H1 (cell line): ENCODE measurements around the gene SIGLEC7. TPM values are rescaled to one million over a fixed set of nuclear protein-coding genes. Genes with fewer than 3 reads are reported as not detected.

Experiments used
- CTCF ChIA-PET: fragments of 300-600 bp; sonication (Branson Sonifier 250); formaldehyde crosslinking; loops from one replicate; lab custom pipeline; 2021; ENCODE audit not compliant: partially characterized antibody; lab: Charles Lee
- POLR2A ChIA-PET: fragments of 300-600 bp; sonication (Branson Sonifier 250); formaldehyde crosslinking; loops from one replicate; lab custom pipeline; 2021; ENCODE audit warnings: inconsistent platforms; ENCODE audit not compliant: partially characterized antibody; lab: Charles Lee
- DNase-seq, 2 experiments: peaks; one replicate each; pipeline versions ENCODE4 v3.0.0 to v3.0.0-alpha.2; 2010 to 2022; ENCODE audit warnings: low spot score in 2 of 2, low read depth in 1 of 2, mixed read lengths in 1 of 2
- FAIRE-seq: peaks from 2 replicates; lab custom pipeline; 2011; peaks lifted over from hg19 to GRCh38; lab: Jason Lieb, UNC
- H2AFZ ChIP-seq: 2 replicates; pipeline ENCODE4 v1.8.1; 2012; ENCODE audit warnings: low read length, inconsistent platforms
- H2AK5ac ChIP-seq: 2 replicates; pipeline ENCODE4 v1.6.1; 2013; ENCODE audit warnings: low read depth, low read length
- H2BK120ac ChIP-seq: replicated peaks from 2 replicates; pipeline ENCODE3; 2013; ENCODE audit warnings: low read depth, low read length, inconsistent platforms
- H2BK12ac ChIP-seq: 2 replicates; pipeline ENCODE4 v1.6.1; 2013; ENCODE audit warnings: low read depth, low read length
- H2BK15ac ChIP-seq: 2 replicates; pipeline ENCODE4 v1.6.1; 2013; ENCODE audit warnings: low read length
- H2BK20ac ChIP-seq: 2 replicates; pipeline ENCODE4 v1.6.1; 2013; ENCODE audit warnings: low read length
- H2BK5ac ChIP-seq: 2 replicates; pipeline ENCODE4 v1.6.1; 2013; ENCODE audit warnings: low read depth, low read length
- H3K14ac ChIP-seq: 2 replicates; pipeline ENCODE4 v1.6.1; 2013; ENCODE audit warnings: inconsistent platforms; ENCODE audit not compliant: insufficient read length
- H3K18ac ChIP-seq: 2 replicates; pipeline ENCODE4 v1.6.1; 2013; ENCODE audit warnings: low read length; ENCODE audit errors: extremely low read depth
- H3K23ac ChIP-seq: 2 replicates; pipeline ENCODE4 v1.6.1; 2013; ENCODE audit warnings: inconsistent platforms; ENCODE audit not compliant: insufficient read length
- H3K23me2 ChIP-seq: 2 replicates; pipeline ENCODE4 v1.6.1; 2013; ENCODE audit warnings: low read depth, low read length
- H3K27ac ChIP-seq: 2 replicates; pipeline ENCODE4 v1.6.1; 2011; ENCODE audit warnings: low read depth, low read length, inconsistent platforms
- H3K27me3 ChIP-seq, 4 experiments: replicated peaks in 1 of 4; 1 replicate in 1 of 4; 2 replicates in 3 of 4; pipeline versions ENCODE4 v1.6.1 to v1.8.1; 2011 to 2013; ENCODE audit warnings: low read length in 3 of 4, mild to moderate bottlenecking in 3 of 4, inconsistent platforms in 2 of 4, mixed read lengths in 2 of 4, moderate library complexity in 1 of 4; ENCODE audit not compliant: control insufficient read depth in 3 of 4, insufficient read depth in 3 of 4; ENCODE audit errors: extremely low read depth in 1 of 4
- H3K36me3 ChIP-seq, 4 experiments: 2 replicates each; pipeline versions ENCODE4 v1.6.1 to v1.8.1; 2011 to 2013; ENCODE audit warnings: mild to moderate bottlenecking in 4 of 4, low read length in 3 of 4, moderate library complexity in 2 of 4, control low read depth in 1 of 4, inconsistent platforms in 1 of 4; ENCODE audit not compliant: insufficient read depth in 4 of 4, control insufficient read depth in 2 of 4
- H3K4ac ChIP-seq: replicated peaks from 2 replicates; pipeline ENCODE3; 2013; ENCODE audit warnings: low read length, low read depth, mixed read lengths, inconsistent platforms; ENCODE audit not compliant: insufficient read length
- H3K4me1 ChIP-seq, 4 experiments: replicated peaks in 1 of 4; 1 replicate in 1 of 4; 2 replicates in 3 of 4; pipeline versions ENCODE4 v1.6.1 to v1.8.1; 2011 to 2013; ENCODE audit warnings: low read length in 3 of 4, inconsistent platforms in 2 of 4, mixed read lengths in 1 of 4; ENCODE audit not compliant: insufficient read depth in 4 of 4, control insufficient read depth in 3 of 4
- H3K4me2 ChIP-seq, 2 experiments: 2 replicates each; pipeline versions ENCODE4 v1.6.1 to v1.8.1; 2011 to 2013; ENCODE audit warnings: low read depth in 2 of 2, low read length in 2 of 2, control low read depth in 1 of 2, inconsistent platforms in 1 of 2, mild to moderate bottlenecking in 1 of 2; ENCODE audit not compliant: insufficient read depth in 1 of 2
- H3K4me3 ChIP-seq, 4 experiments: fragments of 200-600, 300-600 bp in 1 of 4; sonication (generic), shearing (Covaris generic), sonication (Bioruptor Twin) in 1 of 4; 2 replicates each; pipeline versions ENCODE4 v1.5.1 to v1.8.1; 2011 to 2016; ENCODE audit warnings: low read length in 4 of 4, low read depth in 3 of 4, control low read depth in 2 of 4, inconsistent platforms in 2 of 4, mild to moderate bottlenecking in 2 of 4, mixed read lengths in 1 of 4, moderate library complexity in 1 of 4; ENCODE audit not compliant: insufficient read depth in 2 of 4; ENCODE audit errors: extremely low read depth in 1 of 4
- H3K56ac ChIP-seq: replicated peaks from 2 replicates; pipeline ENCODE3; 2013; ENCODE audit warnings: low read depth, mild to moderate bottlenecking, mixed read lengths, low read length, inconsistent platforms; ENCODE audit not compliant: insufficient read length
- H3K79me1 ChIP-seq: 2 replicates; pipeline ENCODE4 v1.6.1; 2013; ENCODE audit warnings: low read depth, low read length, control low read depth
- H3K79me2 ChIP-seq, 2 experiments: 2 replicates each; pipeline versions ENCODE4 v1.6.1 to v1.8.1; 2012 to 2013; ENCODE audit warnings: low read length in 2 of 2, mild to moderate bottlenecking in 2 of 2, inconsistent platforms in 1 of 2; ENCODE audit not compliant: insufficient read depth in 2 of 2, control insufficient read depth in 1 of 2
- H3K9ac ChIP-seq, 4 experiments: replicated peaks in 1 of 4; 1 replicate in 1 of 4; 2 replicates in 3 of 4; pipeline versions ENCODE4 v1.6.1 to v1.8.1; 2011 to 2013; ENCODE audit warnings: low read depth in 3 of 4, low read length in 3 of 4, control low read depth in 2 of 4, mild to moderate bottlenecking in 2 of 4, moderate library complexity in 2 of 4, inconsistent platforms in 1 of 4; ENCODE audit errors: extremely low read depth in 1 of 4
- H3K9me3 ChIP-seq, 2 experiments: 2 replicates each; pipeline versions ENCODE4 v1.6.1 to v1.8.1; 2012 to 2013; ENCODE audit warnings: mild to moderate bottlenecking in 2 of 2, moderate library complexity in 2 of 2, control low read depth in 1 of 2, inconsistent platforms in 1 of 2, low read depth in 1 of 2, low read length in 1 of 2, mixed read lengths in 1 of 2; ENCODE audit not compliant: insufficient read depth in 2 of 2
- H4K20me1 ChIP-seq, 2 experiments: replicated peaks in 1 of 2; 2 replicates each; pipeline versions ENCODE3 to v1.8.1; 2011 to 2013; ENCODE audit warnings: inconsistent platforms in 2 of 2, low read length in 2 of 2, mild to moderate bottlenecking in 1 of 2; ENCODE audit not compliant: insufficient read depth in 2 of 2, control insufficient read depth in 1 of 2
- H4K5ac ChIP-seq: 2 replicates; pipeline ENCODE4 v1.6.1; 2013; ENCODE audit warnings: low read length, low read depth, mixed read lengths, inconsistent platforms; ENCODE audit not compliant: insufficient read length
- H4K8ac ChIP-seq: 2 replicates; pipeline ENCODE4 v1.8.0; 2013; ENCODE audit warnings: mild to moderate bottlenecking, moderate library complexity, low read length, inconsistent platforms; ENCODE audit not compliant: insufficient read depth; ENCODE audit errors: extremely low read depth
- H4K91ac ChIP-seq: replicated peaks from 2 replicates; pipeline ENCODE3; 2013; ENCODE audit warnings: low read length, mixed read lengths, inconsistent platforms; ENCODE audit not compliant: insufficient read length
- ASH2L ChIP-seq: fragments of 200-600, 300-600 bp; sonication (generic); IDR thresholded peaks from one replicate; pipeline ENCODE4 v1.7.1; 2017; ENCODE audit warnings: low read length
- BACH1 ChIP-seq: IDR thresholded peaks from 2 replicates; pipeline ENCODE4 v1.6.1; 2012; ENCODE audit warnings: low read length, improper control_type of control experiment
- BCL11A ChIP-seq, 2 experiments: IDR thresholded peaks; one replicate each; pipeline ENCODE4 v1.6.1; 2011; ENCODE audit warnings: low read depth in 2 of 2, low read length in 2 of 2, mild to moderate bottlenecking in 2 of 2
- CTBP2 ChIP-seq: IDR thresholded peaks from 2 replicates; pipeline ENCODE4 v1.7.0; 2011; ENCODE audit warnings: borderline replicate concordance, mild to moderate bottlenecking, moderate library complexity, mixed read lengths, low read length; ENCODE audit not compliant: insufficient read depth, insufficient read length
- EGR1 ChIP-seq: IDR thresholded peaks from 2 replicates; pipeline ENCODE4 v1.6.1; 2011; ENCODE audit warnings: low read depth, low read length, borderline replicate concordance
- FOSL1 ChIP-seq: IDR thresholded peaks from 2 replicates; pipeline ENCODE4 v1.6.1; 2011; ENCODE audit warnings: mild to moderate bottlenecking, low read depth, low read length, moderate library complexity; ENCODE audit not compliant: insufficient read depth
- KDM1A ChIP-seq: fragments of 200-600, 300-600 bp; sonication (generic); IDR thresholded peaks from 2 replicates; pipeline ENCODE4 v1.7.1; 2016; ENCODE audit warnings: mild to moderate bottlenecking, low read length, borderline replicate concordance
- RFX5 ChIP-seq: IDR thresholded peaks from 2 replicates; pipeline ENCODE4 v1.6.1; 2011; ENCODE audit warnings: low read depth, low read length, improper control_type of control experiment, borderline replicate concordance
- RNF2 ChIP-seq: fragments of 200-900, 300-1000 bp; sonication (generic); IDR thresholded peaks from 2 replicates; pipeline ENCODE4 v1.7.1; 2016; ENCODE audit warnings: borderline replicate concordance, low read depth, mild to moderate bottlenecking, antibody characterized with exemption, low read length; ENCODE audit not compliant: poor library complexity, severe bottlenecking; ENCODE audit errors: missing control alignments
- SAP30 ChIP-seq: fragments of 300-600 bp; sonication (generic); IDR thresholded peaks from 2 replicates; pipeline ENCODE4 v1.7.1; 2012; ENCODE audit warnings: low read length, moderate library complexity, mild to moderate bottlenecking, inconsistent platforms; ENCODE audit not compliant: insufficient read depth, insufficient replicate concordance
- SIN3A ChIP-seq, 2 experiments: IDR thresholded peaks in 1 of 2; conservative IDR thresholded peaks in 1 of 2; 2 replicates each; pipeline ENCODE4 v1.6.1; 2011 to 2012; ENCODE audit warnings: low read length in 2 of 2, improper control_type of control experiment in 1 of 2, low read depth in 1 of 2, mild to moderate bottlenecking in 1 of 2
- SP1 ChIP-seq: IDR thresholded peaks from 2 replicates; pipeline ENCODE4 v1.6.1; 2011; ENCODE audit warnings: low read depth, low read length
- TAF1 ChIP-seq: IDR thresholded peaks from 2 replicates; pipeline ENCODE4 v1.6.1; 2011; ENCODE audit warnings: mild to moderate bottlenecking, low read depth, low read length
- YY1 ChIP-seq: IDR thresholded peaks from 2 replicates; pipeline ENCODE4 v1.6.1; 2011; ENCODE audit warnings: low read depth, mild to moderate bottlenecking, low read length
- WGBS, 2 experiments: shearing (Covaris generic) in 1 of 2; methylation state at CpG; one replicate each; pipeline versions ENCODE4 v1.1.6 to v1.1.7; 2013 to 2015; ENCODE audit warnings: low lambda C conversion rate in 2 of 2, mixed read lengths in 2 of 2, inconsistent platforms in 1 of 2, low coverage in 1 of 2, missing lambda C conversion rate in 1 of 2; ENCODE audit not compliant: insufficient replicate concordance in 2 of 2, insufficient coverage in 1 of 2, insufficient read length in 1 of 2; ENCODE audit errors: extremely low coverage in 1 of 2, missing lambda C conversion rate in 1 of 2; 5-methylcytosine and 5-hydroxymethylcytosine counted together
- polyA plus RNA-seq, 7 experiments: library from polyadenylated mRNA; depleted of rRNA in 3 of 7; stranded (reverse) in 5 of 7; unstranded in 2 of 7; fragments of >200 nt in 5 of 7; fragments of 200-250 nt in 2 of 7; gene quantifications; 1 replicate in 5 of 7; 2 replicates in 1 of 7; 4 replicates in 1 of 7; pipeline versions ENCODE4 v1.2.1 to v1.2.3, GENCODE V29; 2011 to 2013; ENCODE audit warnings: missing spikeins in 2 of 7, mixed read lengths in 2 of 7
- total RNA-seq: library from RNA; stranded (reverse); fragmentation: NEBNext Ultra II Directional; extraction: Animal tissue kit (Norgen Biotek cat#: 25700); gene quantifications from 2 replicates; pipeline ENCODE4 v1.2.1, GENCODE V29; 2021

The SIGLEC7 gene
- total and polyA plus RNA-seq, 2 of the 8 experiments (the other 6 are each of a cell fraction or from before 2014, with no cell fraction given), result not detected

GRCh38 chr19:51127032-51127431 lies 15.1 kb upstream of the SIGLEC7 start:
- Histone ChIP-seq H4K8ac (no peak overlapping the region), H3K79me1 (no peaks in the 10 kb centered on the region), H2BK15ac (no peak overlapping the region), H4K91ac (no peak overlapping the region), H3K23ac (no peak overlapping the region), H3K27ac (no peak overlapping the region), H2BK5ac (no peak overlapping the region), H3K27me3 (no peaks in the 10 kb centered on the region; a peak in 1 of 7 replicates), H2BK120ac (no peak overlapping the region), H2AK5ac (no peak overlapping the region), H4K20me1 (no peaks in the 10 kb centered on the region), H2BK12ac (no peak overlapping the region), H2BK20ac (no peak overlapping the region), H3K4me1 (peaks cover 0 to 2% (median 0%) of the 10 kb centered on the region in 4 experiments; a peak in 1 of 7 replicates), H3K18ac (no peak overlapping the region; the same call in 1 of the 2 replicates), H3K9me3 (no peaks in the 10 kb centered on the region), H3K9ac (no peak overlapping the region), H3K4me2 (no peak overlapping the region), H3K14ac (no peak overlapping the region), H3K79me2 (no peaks in the 10 kb centered on the region), H3K23me2 (no peaks in the 10 kb centered on the region; the same call in 1 of the 2 replicates), H3K4me3 (no peak overlapping the region), H2AFZ (no peak overlapping the region), H3K4ac (no peak overlapping the region), H3K36me3 (no peaks in the 10 kb centered on the region), H4K5ac (no peak overlapping the region), H3K56ac (no peak overlapping the region)
- CTCF ChIA-PET, result interaction anchor here (0.9 to 1.4 kb wide), 3 partner anchors 10 to 132 kb away, joined by 3 to 4 read pairs (median 4); no protein-coding TSS in a partner anchor
- 76% methylated on average over 6 of the region's 6 CpGs; no CpG with 5 or more reads in 1 of the 2 experiments for WGBS, 2 experiments
- POLR2A ChIA-PET, result interaction anchor here (0.6 kb wide), 1 partner anchor 12 kb away, joined by 3 read pairs; no protein-coding TSS in a partner anchor
- no peak for DNase-seq
- no peak for FAIRE-seq
- TF ChIP-seq BACH1 (no peak), CTBP2 (no peak), FOSL1 (no peak), BCL11A (IDR thresholded peaks at IDR 0.05; ENCODE audit: low read depth in 2 of 2, low read length in 2 of 2) (no peak), YY1 (no peak), ASH2L (no peak), KDM1A (no peak), SIN3A (conservative IDR thresholded peaks at IDR 0.05 in 1 of 2, IDR thresholded peaks at IDR 0.05 in 1 of 2; ENCODE audit: low read depth in 1 of 2, low read length in 2 of 2) (no peak), SAP30 (no peak), SP1 (no peak), TAF1 (no peak), RNF2 (no peak), EGR1 (no peak), RFX5 (no peak)
